Measurements from ENCODE around the gene PTPRF.

Gene PTPRF

GRCh38 chr1:43542527-43543458 is 12.1 kb downstream of the PTPRF start:
- Histone ChIP-seq H3K27me3 (no peaks in the 10 kb centered on the region), H3K9me3 (no peaks in the 10 kb centered on the region), H3K4me1 (ENCODE audit: control insufficient read depth in 1 of 2, insufficient read depth in 1 of 2, low read depth in 1 of 2, low read length in 1 of 2) (no peaks in the 10 kb centered on the region), H3K27ac (no peak overlapping the region), H3K4me3 (ENCODE audit: low read depth in 1 of 2, low read length in 1 of 2) (no peak overlapping the region), H3K36me3 (no peaks in the 10 kb centered on the region)
- no peak for TF ChIP-seq CTCF (IDR thresholded peaks at IDR 0.05)

- Histone ChIP-seq H3K27me3 (no peaks in the 10 kb centered on the region), H3K9me3 (no peaks in the 10 kb centered on the region), H3K4me1 (ENCODE audit: control insufficient read depth in 1 of 2, insufficient read depth in 1 of 2, low read depth in 1 of 2, low read length in 1 of 2) (no peaks in the 10 kb centered on the region), H3K36me3 (no peaks in the 10 kb centered on the region), H3K27ac (no peak overlapping the region), H3K4me3 (ENCODE audit: low read depth in 1 of 2, low read length in 1 of 2) (no peak overlapping the region)
- TF ChIP-seq CTCF (IDR thresholded peaks at IDR 0.05), result no peak
Measured at GRCh38 chr1:43543567-43543966, 12.9 kb downstream of the PTPRF start.

GRCh38 chr1:43545339-43545694 is 14.6 kb downstream of the PTPRF start:
- Histone ChIP-seq H3K4me1 (ENCODE audit: control insufficient read depth in 1 of 2, insufficient read depth in 1 of 2, low read depth in 1 of 2, low read length in 1 of 2) (peaks cover 4 to 6% of the 10 kb centered on the region in 2 experiments), H3K36me3 (no peaks in the 10 kb centered on the region), H3K27ac (no peak overlapping the region)

GRCh38 chr1:43545695-43546387 is 15.2 kb downstream of the PTPRF start:
- Histone ChIP-seq H3K27ac (no peak overlapping the region), H3K9me3 (no peaks in the 10 kb centered on the region), H3K4me1 (ENCODE audit: control insufficient read depth in 1 of 2, insufficient read depth in 1 of 2, low read depth in 1 of 2, low read length in 1 of 2) (peaks cover 6% of the 10 kb centered on the region in 2 experiments), H3K27me3 (peaks cover 17% of the 10 kb centered on the region), H3K4me3 (ENCODE audit: low read depth in 1 of 2, low read length in 1 of 2) (no peak overlapping the region), H3K36me3 (no peaks in the 10 kb centered on the region)
- no peak for TF ChIP-seq CTCF (IDR thresholded peaks at IDR 0.05)

More at GRCh38 chr1:43545339-43545694, 14.6 kb downstream of the PTPRF start:
- Histone ChIP-seq H3K27me3 (peaks cover 12% of the 10 kb centered on the region), H3K4me3 (ENCODE audit: low read depth in 1 of 2, low read length in 1 of 2) (no peak overlapping the region), H3K9me3 (no peaks in the 10 kb centered on the region)
- TF ChIP-seq CTCF (IDR thresholded peaks at IDR 0.05), result no peak

- no peak overlapping the region for H3K4me3 ChIP-seq (ENCODE audit: low read depth in 1 of 2, low read length in 1 of 2)
- TF ChIP-seq CTCF (IDR thresholded peaks at IDR 0.05), result no peak
- no peaks in the 10 kb centered on the region for H3K9me3 ChIP-seq
- H3K4me1 ChIP-seq (ENCODE audit: control insufficient read depth in 1 of 2, insufficient read depth in 1 of 2, low read depth in 1 of 2, low read length in 1 of 2), result peaks cover 6% of the 10 kb centered on the region in 2 experiments
- H3K27me3 ChIP-seq, result peaks cover 24% of the 10 kb centered on the region
- no peaks in the 10 kb centered on the region for H3K36me3 ChIP-seq
- no peak overlapping the region for H3K27ac ChIP-seq
Measured at GRCh38 chr1:43546388-43547100, 15.9 kb downstream of the PTPRF start.
